ENCODE data around the gene ALPK3.

GRCh38 chr15:84840741-84841429 is 23.7 kb downstream of the ALPK3 start:
- TF ChIP-seq CTCF (IDR thresholded peaks at IDR 0.05; ENCODE audit: low read depth, low read length, poor library complexity, severe bottlenecking) (no peak), EZH2phosphoT487 (IDR thresholded peaks at IDR 0.05; ENCODE audit: borderline replicate concordance, low read length) (no peak)
